Gastroesophageal sphincter (tissue), 3 donors: ENCODE measurements around the gene PNPLA5.

Experiments
- EP300 ChIP-seq: sonication (generic); formaldehyde crosslinking; IDR thresholded peaks from one replicate; pipeline ENCODE4 v1.6.1; 2017; ENCODE audit warnings: antibody characterized with exemption, mild to moderate bottlenecking
- POLR2A ChIP-seq, 2 donors: fragments of 450-650 bp; IDR thresholded peaks; one replicate each; pipeline ENCODE4 v1.6.1; 2017; ENCODE audit warnings: antibody characterized with exemption in 2 of 2, mild to moderate bottlenecking in 2 of 2, moderate library complexity in 1 of 2
- POLR2AphosphoS5 ChIP-seq: sonication (generic); formaldehyde crosslinking; IDR thresholded peaks from one replicate; pipeline ENCODE4 v1.6.1; 2017; ENCODE audit warnings: antibody characterized with exemption
- TF ChIP-seq, protein P1 (sequence below), 4 experiments: fragments of 200-600 bp in 2 of 4; fragments of 450-650 bp in 2 of 4; sonication (generic) in 1 of 4; IDR thresholded peaks; one replicate each; pipeline ENCODE4 v1.5.1; 2017 to 2019; ENCODE audit warnings: antibody characterized with exemption in 4 of 4, mild to moderate bottlenecking in 2 of 4, moderate library complexity in 2 of 4

DNA sequence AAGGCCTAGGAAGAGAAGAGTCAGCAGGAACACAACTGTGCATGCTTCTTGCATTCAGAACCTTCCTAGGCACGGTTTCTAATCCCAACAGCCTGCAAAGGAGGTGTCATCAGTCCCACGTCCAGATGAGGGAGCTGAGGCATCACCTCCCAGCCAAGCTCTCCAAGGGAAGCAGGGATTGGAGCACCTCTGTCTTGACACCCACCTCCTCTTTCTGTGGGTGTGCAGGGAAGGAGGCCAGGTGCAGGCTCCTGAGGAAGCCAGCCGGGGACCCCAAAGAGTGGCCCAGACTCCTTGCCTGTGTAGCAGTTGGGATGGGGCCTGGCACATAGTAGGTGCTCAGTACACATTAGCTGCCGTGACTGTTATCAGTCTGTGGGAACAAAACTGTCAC lies 2.0 kb downstream of the PNPLA5 start:
- TF ChIP-seq, protein P1, sequence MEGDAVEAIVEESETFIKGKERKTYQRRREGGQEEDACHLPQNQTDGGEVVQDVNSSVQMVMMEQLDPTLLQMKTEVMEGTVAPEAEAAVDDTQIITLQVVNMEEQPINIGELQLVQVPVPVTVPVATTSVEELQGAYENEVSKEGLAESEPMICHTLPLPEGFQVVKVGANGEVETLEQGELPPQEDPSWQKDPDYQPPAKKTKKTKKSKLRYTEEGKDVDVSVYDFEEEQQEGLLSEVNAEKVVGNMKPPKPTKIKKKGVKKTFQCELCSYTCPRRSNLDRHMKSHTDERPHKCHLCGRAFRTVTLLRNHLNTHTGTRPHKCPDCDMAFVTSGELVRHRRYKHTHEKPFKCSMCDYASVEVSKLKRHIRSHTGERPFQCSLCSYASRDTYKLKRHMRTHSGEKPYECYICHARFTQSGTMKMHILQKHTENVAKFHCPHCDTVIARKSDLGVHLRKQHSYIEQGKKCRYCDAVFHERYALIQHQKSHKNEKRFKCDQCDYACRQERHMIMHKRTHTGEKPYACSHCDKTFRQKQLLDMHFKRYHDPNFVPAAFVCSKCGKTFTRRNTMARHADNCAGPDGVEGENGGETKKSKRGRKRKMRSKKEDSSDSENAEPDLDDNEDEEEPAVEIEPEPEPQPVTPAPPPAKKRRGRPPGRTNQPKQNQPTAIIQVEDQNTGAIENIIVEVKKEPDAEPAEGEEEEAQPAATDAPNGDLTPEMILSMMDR (IDR thresholded peaks at IDR 0.05): no peak
- no peak for TF ChIP-seq POLR2AphosphoS5
- TF ChIP-seq POLR2A (IDR thresholded peaks at IDR 0.05): no peak
- no peak for TF ChIP-seq EP300
